ENCODE data around the gene COL11A2.
A peak's percentile ranks its signal among the peaks of the same experiment; 100 is the strongest.

GRCh38 chr6:33204415-33205190, 12.3 kb upstream of the COL11A2 start, which contains the start of gene HSD17B8:
- TF ChIP-seq CTCF (IDR thresholded peaks at IDR 0.05) (no peak), POLR2AphosphoS5 (IDR thresholded peaks at IDR 0.05) (peak in 2 of 3 donors; percentile 26 to 60)
